HG03378 (cell line): ENCODE data around the gene BCR.

Experiments
- ATAC-seq: cut with Tn5 transposase; IDR thresholded peaks from one replicate; pipeline ENCODE4 v1.9.1; 2021; ENCODE audit warnings: mild to moderate bottlenecking, moderate library complexity; ENCODE audit not compliant: unreplicated experiment

Gene BCR

DNA sequence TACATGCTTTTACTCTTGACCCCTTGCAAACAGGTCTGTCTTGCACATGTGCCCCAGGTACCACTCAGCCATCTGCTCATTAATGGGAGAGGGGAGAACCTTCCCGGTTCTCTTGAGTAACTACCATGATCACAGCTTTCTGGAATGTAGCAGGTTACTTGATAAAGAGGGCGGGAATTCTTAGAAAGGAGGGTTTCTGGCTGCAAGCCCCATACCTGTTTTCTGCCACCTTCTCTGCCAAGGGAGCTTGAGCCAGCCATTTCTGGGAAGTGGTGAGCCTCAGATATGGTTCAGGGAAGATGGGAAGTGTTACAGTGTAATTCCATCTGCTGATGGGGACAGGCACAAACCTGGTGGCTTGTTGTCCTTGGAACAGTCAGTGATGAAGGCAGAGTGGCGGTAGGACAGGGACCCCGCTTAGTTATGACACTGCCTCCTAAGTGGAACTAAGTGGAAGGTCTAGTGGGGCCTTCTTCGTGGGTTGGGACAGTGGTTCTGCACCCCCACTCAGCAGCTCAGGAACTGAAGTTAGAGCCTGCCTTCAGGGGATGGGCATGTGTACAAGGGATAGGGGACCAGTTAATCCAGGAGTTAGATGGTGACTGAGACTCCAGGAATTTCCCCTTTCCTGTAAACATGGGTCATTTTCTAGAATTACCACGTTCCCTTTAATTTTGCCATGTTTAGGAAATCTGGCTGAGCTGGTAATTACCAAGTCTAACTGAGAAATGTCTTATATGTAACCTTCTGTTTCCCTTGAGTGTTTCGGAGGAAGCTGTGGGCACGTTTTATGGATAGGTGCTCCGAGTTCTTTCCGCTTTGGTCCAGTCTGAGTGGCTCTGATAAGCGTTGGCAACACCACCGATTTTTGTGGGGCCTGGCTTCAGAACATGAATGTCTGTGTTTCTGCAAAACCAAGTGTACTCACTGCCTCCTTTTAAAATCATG is 35.3 kb downstream of the BCR start:
- ATAC-seq = no peak

- no peak for ATAC-seq
These were observed 36.3 kb downstream of the BCR start for GRCh38 chr22:23216461-23217170.

- no peak for ATAC-seq
These were observed 37.1 kb downstream of the BCR start for GRCh38 chr22:23217171-23218052.

DNA sequence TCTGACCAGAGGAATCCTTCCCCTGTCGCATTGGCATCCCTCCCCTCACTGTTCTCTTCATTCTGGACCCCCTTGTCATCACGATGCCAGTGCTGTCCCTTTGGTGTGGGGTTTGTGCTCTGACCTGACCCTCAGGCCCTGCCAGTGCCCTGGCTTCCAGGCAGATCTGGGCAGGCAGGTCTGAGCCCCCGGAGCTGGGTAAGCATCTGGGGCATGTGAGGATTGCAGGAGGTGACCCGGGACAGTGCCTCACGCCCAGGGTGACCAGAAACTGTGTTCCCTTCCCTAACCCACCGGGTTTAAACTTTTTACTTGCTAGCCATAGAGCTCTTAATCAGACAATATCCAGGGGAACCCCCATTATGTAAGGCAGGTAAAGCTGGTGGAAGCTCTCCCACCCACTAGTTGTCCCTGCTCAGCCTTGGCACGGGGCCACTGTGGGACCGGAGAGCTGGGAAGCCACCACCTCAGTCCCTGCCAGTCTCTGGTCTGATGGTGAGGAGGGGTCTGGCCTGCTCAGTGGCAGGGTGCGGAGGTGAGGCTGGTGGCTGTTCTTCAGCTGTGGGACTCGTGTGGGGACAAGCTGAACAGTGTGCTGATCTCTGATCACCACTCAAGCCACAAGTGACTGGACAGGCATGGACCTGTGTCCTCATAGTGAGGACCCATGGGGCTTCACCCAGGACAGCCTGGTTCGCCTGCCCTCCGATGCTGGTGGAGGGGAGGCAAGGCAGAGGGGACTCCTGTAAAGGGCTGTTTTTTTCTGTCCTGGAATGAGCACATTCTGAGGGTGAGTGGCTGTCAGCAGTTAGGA is 38.0 kb downstream of the BCR start:
- no peak for ATAC-seq

DNA sequence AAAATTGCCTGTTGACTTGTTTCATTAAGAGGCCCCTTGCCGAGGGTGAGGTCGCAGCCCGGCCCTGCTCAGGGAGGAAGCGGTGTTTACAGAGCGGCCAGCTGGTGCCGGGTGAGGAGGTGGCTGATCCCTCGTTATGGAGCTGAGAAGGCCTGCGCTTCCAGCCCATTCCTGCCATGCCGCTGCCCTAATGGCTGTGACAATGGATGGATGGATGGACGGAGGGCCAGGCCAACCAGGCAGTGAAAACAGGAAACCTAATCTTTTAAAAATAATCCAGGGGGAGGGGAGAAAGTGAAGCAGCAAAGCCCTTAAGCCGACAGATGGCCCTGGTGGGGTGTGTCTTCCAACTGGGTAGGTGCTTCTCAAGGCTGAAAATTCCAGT is 38.5 kb downstream of the BCR start:
- no peak for ATAC-seq

DNA sequence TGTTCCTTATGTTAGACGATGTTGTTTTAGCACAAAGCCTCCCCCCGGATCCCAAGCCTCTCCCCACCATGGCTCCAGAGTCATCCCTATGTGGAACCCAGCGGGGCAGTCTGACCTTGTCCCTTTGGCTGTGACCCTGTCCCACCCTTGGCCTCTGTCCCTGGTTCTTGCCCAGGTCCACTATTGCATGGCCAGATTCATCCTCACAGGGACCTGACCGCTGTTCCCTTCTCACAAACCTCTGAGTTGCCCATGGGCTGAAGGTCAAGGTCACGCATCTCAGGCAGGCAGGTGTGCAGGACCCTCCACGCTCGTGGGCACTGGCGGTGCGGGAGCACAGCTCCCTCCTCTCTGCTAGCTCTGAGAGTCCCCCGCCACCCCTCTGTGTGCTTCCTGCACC is 39.0 kb downstream of the BCR start:
- no peak for ATAC-seq

DNA sequence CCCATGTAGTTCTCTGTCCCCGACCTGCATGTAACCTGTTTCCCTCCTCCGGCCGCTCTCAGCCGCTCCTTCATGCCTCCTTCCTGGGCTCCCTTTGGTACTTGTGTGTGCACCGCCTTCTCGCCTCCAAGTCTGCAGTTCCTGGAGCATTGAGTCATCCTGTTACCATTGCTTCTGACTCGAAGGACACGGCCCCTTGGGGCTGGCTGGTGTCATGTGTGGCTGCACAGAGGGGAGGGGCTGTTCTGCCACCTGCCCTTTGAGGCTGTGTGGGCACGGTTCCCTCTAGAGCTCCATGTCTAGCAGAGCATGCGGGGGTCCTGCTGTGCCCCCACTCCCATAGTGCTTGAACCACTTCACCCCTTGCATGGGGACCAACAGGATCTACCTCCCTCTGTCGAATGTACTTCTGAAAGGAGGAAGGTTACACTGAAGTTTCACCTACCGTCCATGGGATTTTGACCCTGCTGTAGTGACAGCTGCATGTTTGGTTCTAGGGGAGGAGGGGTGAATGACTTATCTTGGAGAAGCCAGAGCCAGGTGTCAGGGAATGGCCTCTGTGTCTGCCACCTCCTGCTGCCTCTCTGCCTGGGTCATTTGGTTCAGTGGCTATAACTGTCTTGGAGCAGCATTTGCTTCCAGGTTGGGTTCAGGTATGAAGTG is 39.6 kb downstream of the BCR start:
- ATAC-seq = peak; percentile 71

GRCh38 chr22:23220485-23221350 is 40.4 kb downstream of the BCR start:
- no peak for ATAC-seq

- ATAC-seq = no peak
These were observed 41.1 kb downstream of the BCR start for GRCh38 chr22:23221351-23221804.

DNA sequence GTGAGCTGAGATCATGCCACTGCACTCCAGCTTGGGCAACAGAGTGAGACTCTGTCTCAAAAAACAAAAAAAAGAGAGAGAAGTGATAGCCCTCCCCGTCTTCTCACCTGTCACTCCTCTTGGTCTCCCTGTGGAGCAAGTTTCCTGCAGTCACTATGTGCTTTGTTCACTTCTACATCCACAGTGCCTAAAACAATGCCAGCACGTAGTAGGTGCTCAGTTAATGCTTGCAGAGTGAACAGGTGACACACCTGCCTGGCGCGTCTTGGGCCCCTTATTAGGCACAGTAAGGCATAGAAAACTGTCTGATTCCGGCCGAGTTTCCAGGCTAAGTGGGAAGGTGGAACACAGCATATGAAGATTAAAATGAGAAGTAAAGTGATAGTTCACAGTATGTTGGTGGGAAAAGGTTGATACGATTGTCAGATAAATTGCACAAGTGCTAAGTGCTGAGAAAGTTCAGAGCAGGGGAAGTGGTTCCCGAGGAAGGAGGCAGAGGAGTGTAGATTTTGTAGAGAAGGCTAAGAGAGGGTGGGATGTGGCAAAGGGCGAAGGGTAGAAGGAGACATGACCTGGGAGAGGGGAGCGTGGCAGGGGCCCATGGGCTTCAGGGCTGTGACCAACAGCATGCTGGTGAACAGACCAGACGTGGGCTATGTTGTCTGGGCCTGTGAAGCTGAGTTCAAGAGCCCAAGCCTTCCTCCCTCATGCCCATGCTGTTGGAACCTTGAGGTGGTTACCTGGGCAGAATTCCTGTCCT is 41.9 kb downstream of the BCR start:
- ATAC-seq = no peak

GRCh38 chr22:23222793-23223568 is 42.7 kb downstream of the BCR start:
- ATAC-seq = no peak

GRCh38 chr22:23223569-23224317 is 43.4 kb downstream of the BCR start:
- ATAC-seq = no peak

DNA sequence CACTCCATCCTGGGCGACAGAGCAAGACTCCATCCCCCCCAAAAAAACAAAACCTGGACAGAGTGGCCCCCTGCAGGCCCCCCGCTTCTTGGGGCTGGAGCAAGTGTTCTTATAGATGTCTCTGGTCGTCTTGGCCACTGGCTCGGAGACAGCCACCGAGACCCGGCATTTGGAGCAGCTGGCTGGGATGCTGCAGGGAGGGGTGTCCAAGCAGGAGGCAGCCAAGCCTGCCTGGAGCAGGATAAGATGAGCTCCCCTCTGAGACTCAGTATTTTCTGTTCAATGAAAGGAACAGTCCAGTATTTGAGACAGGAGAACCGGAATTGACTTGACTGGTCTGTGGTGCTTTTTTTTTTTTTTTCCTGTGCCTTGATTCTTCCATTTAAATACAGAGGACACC is 44.5 kb downstream of the BCR start:
- no peak for ATAC-seq

DNA sequence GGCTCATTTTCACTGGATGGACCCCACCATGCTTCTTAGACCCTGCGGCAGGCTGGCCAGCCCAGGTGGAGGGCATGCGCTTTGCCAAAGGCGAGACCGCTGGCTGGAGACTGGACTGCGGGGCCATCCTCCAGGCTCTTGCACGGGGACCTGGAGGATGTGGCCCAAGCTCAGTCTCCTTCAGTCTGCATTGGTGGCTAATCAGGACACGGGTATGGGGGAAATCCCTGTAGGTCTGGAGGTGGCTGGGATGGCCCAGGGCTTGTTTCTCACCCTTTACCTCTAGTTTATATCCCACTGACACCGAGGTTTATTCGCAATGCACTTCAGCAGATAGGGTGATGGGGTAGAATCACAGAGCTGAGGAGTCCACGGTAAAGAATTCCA is 45.0 kb downstream of the BCR start:
- no peak for ATAC-seq

DNA sequence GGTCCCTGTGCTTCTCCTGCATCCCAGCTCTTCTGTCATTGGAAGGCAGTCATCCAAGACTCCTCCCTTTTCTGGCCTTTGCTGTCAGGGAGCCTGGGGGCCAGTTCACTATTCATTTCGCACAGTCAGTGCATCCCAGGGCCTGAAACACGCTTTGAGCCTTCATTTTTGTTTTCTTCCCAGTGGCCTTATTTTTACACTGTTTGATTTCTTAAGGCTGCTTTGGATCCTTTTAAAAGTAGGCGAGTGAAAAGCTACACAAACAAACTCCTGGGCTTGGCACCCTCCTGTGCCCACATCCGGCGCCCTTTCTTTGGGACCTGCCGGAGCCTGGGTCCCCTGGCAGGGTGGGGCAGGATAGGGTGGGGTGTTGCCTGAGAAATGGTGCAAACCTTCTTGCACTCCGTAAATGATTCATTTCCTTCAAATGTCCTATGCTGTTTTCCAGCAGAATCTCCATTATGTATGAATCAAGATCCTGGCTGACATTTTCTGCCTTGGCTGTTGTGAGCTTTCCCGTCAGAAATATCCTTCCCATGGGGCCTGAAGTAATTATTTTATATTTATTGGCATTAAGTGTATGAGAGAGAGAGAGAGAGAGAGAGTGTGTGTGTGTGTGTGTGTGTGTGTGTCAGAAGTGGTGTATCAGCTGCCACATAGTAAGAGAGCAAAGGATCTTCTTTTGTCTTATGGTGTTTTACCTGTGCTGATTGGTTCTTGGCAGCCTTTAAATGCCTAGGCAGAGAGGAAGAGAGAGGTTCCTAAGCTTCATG is 45.6 kb downstream of the BCR start:
- no peak for ATAC-seq

GRCh38 chr22:23226497-23226850 is 46.2 kb downstream of the BCR start:
- ATAC-seq = no peak
